ENCODE results near the gene PRKRIP1. TPM values are rescaled to one million over a fixed set of nuclear protein-coding genes. Genes with fewer than 3 reads are reported as not detected.
"Not testable (repeated sequence)": the region's sequence is repeated elsewhere in the genome, so short reads cannot be mapped to it uniquely, and the experiment has no call there.

The PRKRIP1 gene
- polyA plus RNA-seq, 1 experiment: 14.3 TPM

DNA sequence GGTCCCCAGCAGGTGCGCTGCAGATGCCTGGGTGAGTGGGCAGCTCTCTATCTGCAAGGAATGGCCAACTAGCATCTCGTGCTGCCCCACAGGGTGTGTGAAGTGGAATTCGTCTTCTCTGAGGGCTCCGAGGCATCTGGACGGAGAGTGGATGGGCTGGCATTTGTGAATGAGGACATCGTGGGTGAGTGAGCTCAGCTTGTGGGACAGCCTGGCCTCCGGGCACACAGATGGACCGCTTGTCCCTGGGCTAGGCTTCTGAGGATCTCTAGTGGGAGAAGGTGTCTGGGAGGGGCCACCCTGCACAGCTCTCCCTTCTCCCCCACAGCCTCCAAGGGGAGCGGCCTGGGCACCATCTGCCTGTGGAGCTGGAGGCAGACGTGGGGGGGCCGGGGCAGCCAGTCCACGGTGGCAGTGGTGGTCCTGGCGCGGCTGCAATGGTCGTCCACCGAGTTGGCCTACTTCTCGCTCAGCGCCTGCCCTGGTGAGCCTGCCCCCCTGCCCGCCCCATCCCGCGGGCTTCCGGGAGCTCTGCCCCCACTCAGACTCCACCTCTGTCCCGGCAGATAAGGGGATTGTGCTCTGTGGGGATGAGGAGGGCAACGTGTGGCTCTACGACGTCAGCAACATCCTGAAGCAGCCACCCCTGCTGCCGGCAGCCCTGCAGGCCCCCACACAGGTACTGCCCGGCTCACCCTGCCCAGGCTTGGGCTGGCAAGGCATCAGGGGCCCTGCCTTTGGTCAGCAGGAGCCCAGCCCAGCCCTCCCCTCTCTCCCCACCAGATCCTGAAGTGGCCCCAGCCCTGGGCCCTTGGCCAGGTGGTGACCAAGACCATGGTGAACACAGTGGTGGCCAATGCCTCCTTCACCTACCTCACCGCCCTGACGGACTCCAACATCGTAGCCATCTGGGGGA is 76.2 kb downstream of the PRKRIP1 start:
- Histone ChIP-seq H3K4me3 (ENCODE audit: low read depth, low read length) (no peak overlapping the region), H3K27me3 (ENCODE audit: control insufficient read depth, insufficient read depth, low read length) (no peaks in the 10 kb centered on the region), H3K36me3 (ENCODE audit: control insufficient read depth, insufficient read depth, low read length) (peaks cover 16% of the 10 kb centered on the region)
- TF ChIP-seq, protein P1, sequence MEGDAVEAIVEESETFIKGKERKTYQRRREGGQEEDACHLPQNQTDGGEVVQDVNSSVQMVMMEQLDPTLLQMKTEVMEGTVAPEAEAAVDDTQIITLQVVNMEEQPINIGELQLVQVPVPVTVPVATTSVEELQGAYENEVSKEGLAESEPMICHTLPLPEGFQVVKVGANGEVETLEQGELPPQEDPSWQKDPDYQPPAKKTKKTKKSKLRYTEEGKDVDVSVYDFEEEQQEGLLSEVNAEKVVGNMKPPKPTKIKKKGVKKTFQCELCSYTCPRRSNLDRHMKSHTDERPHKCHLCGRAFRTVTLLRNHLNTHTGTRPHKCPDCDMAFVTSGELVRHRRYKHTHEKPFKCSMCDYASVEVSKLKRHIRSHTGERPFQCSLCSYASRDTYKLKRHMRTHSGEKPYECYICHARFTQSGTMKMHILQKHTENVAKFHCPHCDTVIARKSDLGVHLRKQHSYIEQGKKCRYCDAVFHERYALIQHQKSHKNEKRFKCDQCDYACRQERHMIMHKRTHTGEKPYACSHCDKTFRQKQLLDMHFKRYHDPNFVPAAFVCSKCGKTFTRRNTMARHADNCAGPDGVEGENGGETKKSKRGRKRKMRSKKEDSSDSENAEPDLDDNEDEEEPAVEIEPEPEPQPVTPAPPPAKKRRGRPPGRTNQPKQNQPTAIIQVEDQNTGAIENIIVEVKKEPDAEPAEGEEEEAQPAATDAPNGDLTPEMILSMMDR (IDR thresholded peaks at IDR 0.05; ENCODE audit: insufficient read depth, low read depth, low read length): no peak
- ChIA-PET CTCF (no interaction called here), POLR2A (no interaction called here)
- DNase-seq (ENCODE audit: low read depth): no peak

DNA sequence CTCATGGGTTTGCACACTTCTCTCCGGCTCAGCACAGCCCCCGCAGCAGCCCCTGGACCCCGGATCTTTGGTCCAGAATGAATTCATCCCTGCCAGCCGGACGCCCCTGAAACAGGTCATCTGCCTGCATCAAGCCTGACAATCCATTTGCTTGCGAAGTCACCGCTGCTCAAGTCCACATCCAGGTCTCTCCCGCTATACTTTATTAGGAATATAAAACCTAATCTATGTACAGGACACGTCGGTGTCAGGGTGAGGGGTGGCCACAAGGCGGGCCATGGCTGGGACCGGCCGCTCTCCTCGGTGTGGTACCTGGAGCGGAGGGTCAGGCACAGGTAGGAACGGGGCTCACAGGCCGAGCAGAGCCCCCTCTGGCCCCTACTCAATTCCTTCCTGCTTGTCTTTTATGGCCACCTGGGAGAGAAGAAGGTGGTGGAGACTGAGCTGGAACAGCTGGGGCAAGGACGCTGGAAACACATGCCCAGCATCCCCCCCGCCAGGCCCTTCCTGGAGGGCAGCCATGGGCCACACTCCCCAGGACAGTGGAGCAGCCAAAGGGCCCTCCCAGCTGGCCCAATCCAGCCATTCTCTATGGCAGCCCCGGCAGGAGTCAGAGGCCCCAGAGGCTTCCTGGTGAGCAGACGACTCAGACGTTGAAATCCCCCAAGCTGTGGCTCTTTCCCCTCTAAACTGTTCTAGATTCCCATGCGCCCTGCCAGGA is 77.3 kb downstream of the PRKRIP1 start:
- no peaks in the 10 kb centered on the region for H3K27me3 ChIP-seq (ENCODE audit: control insufficient read depth, insufficient read depth, low read length)
- POLR2A ChIA-PET: no interaction called here
- CTCF ChIA-PET: no interaction called here
- TF ChIP-seq, protein P1 (IDR thresholded peaks at IDR 0.05; ENCODE audit: insufficient read depth, low read depth, low read length): no peak
- DNase-seq (ENCODE audit: low read depth): no peak
- H3K36me3 ChIP-seq (ENCODE audit: control insufficient read depth, insufficient read depth, low read length): peaks cover 12% of the 10 kb centered on the region
- H3K4me3 ChIP-seq (ENCODE audit: low read depth, low read length): no peak overlapping the region

DNA sequence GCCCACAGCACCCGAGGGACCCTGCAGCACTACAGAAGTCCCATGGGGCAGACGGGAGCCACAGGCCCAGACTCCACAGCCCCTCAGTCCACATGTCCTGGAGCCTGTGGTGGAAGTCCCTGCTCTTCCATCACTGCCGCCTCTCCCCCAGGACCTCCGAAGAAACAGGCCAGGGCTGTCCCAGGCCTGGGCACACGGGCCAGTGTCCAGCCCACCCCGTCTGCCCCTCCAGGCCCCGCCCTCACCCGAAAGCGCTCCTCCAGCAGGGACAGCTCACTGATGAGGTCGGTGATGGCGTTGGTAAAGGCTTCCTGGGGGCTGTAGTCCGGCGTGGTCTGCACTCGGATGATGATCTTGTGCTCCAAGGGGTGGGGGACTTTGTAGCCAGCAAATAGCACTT is 78.0 kb downstream of the PRKRIP1 start:
- POLR2A ChIA-PET; DNase-seq (ENCODE audit: low read depth); H3K27me3 ChIP-seq (ENCODE audit: control insufficient read depth, insufficient read depth, low read length); H3K36me3 ChIP-seq (ENCODE audit: control insufficient read depth, insufficient read depth, low read length); H3K4me3 ChIP-seq (ENCODE audit: low read depth, low read length); CTCF ChIA-PET: not testable (repeated sequence)

DNA sequence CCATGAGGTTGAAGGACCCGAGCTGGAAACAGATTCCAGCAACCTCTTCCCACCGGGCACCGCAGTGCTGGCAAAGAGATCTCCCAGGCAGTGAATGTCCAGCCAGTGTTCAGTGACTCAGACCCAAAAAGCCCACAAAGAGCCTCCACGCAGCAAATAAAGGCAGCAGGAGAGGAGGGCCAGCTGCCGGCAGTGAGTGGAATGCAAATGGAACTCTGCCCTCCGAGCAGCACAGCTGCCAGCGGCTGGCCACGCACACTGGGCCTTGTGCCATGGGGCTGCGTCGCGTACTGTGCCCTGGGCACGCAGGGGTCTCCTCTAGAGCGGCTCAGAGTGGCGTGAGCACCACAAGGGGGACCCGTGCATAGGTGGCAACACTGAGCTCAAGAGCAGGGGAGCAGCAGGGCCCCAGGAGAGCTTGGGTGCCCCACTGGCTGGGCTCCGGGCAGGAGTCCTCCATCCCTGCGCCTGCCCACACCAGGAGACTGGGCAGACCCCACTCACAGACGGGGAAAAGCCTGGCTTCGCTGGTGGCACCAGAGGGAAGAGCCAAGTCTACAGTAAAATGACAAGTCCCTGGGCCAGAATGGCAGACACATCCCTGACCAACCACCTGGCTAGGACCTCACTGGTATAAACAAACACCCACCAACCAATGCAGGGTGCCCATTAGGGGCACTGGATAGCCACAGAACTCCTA is 78.7 kb downstream of the PRKRIP1 start:
- H3K36me3 ChIP-seq (ENCODE audit: control insufficient read depth, insufficient read depth, low read length); POLR2A ChIA-PET; DNase-seq (ENCODE audit: low read depth); H3K27me3 ChIP-seq (ENCODE audit: control insufficient read depth, insufficient read depth, low read length); CTCF ChIA-PET; H3K4me3 ChIP-seq (ENCODE audit: low read depth, low read length): not testable (repeated sequence)

Small RNAs within 50 kb of the gene (small RNA-seq; reads per million reads assigned to genes)
- not detected for gene AC091390.4 (ENCODE audit: insufficient read length, low read depth, low replicate concordance)
- not detected for gene MIR548O (ENCODE audit: insufficient read length, low read depth, low replicate concordance)

Other genes with a start within 250 kb of the PRKRIP1 start
- gene SH2B2, start 109.5 kb upstream of the PRKRIP1 start, polyA plus RNA-seq (2011; rRNA removed): 0.56 and 0.58 TPM in 2 replicates
- not detected in 2 replicates for gene SPDYE6, start 39.9 kb upstream of the PRKRIP1 start, polyA plus RNA-seq (2011; rRNA removed)
- 27.3 and 41.6 TPM in 2 replicates for gene ORAI2, start 37.2 kb downstream of the PRKRIP1 start, polyA plus RNA-seq (2011; rRNA removed)
- gene ALKBH4, start 68.5 kb downstream of the PRKRIP1 start, polyA plus RNA-seq (2011; rRNA removed): 4.5 and 5.9 TPM in 2 replicates
- 8.2 and 15.1 TPM in 2 replicates for gene LRWD1, start 68.6 kb downstream of the PRKRIP1 start, polyA plus RNA-seq (2011; rRNA removed)
- 46.9 and 68.0 TPM in 2 replicates for gene POLR2J, start 82.6 kb downstream of the PRKRIP1 start, polyA plus RNA-seq (2011; rRNA removed)
- gene RASA4B, start 121.4 kb downstream of the PRKRIP1 start, polyA plus RNA-seq (2011; rRNA removed): 9.5 and 15.0 TPM in 2 replicates
- 6.1 and 19.5 TPM in 2 replicates for gene UPK3BL2, start 147.3 kb downstream of the PRKRIP1 start, polyA plus RNA-seq (2011; rRNA removed)
- gene SPDYE2, start 154.9 kb downstream of the PRKRIP1 start, polyA plus RNA-seq (2011; rRNA removed): not detected in 2 replicates
- 41.5 and 118 TPM in 2 replicates for gene POLR2J3, start 176.2 kb downstream of the PRKRIP1 start, polyA plus RNA-seq (2011; rRNA removed)
- 26.9 and 54.5 TPM in 2 replicates for gene RASA4, start 220.4 kb downstream of the PRKRIP1 start, polyA plus RNA-seq (2011; rRNA removed)
- gene UPK3BL1, start 246.4 kb downstream of the PRKRIP1 start, polyA plus RNA-seq (2011; rRNA removed): 49.5 and 58.9 TPM in 2 replicates

Measured in BJ (cell line).